MM.1S (cell line): ENCODE data around the gene ECE1.

Experiments used
- EZH2phosphoT487 ChIP-seq: fragments of 300-600 bp; sonication (generic); IDR thresholded peaks from 2 replicates; pipeline ENCODE4 v1.6.1; 2018; ENCODE audit warnings: antibody characterized with exemption, low read length
- TF ChIP-seq, protein P1 (sequence below): fragments of 300-600 bp; sonication (generic); IDR thresholded peaks from 2 replicates; pipeline ENCODE4 v1.5.1; 2016; ENCODE audit warnings: antibody characterized with exemption, low read length, mixed read lengths

- TF ChIP-seq EZH2phosphoT487: no peak
- TF ChIP-seq, protein P1, sequence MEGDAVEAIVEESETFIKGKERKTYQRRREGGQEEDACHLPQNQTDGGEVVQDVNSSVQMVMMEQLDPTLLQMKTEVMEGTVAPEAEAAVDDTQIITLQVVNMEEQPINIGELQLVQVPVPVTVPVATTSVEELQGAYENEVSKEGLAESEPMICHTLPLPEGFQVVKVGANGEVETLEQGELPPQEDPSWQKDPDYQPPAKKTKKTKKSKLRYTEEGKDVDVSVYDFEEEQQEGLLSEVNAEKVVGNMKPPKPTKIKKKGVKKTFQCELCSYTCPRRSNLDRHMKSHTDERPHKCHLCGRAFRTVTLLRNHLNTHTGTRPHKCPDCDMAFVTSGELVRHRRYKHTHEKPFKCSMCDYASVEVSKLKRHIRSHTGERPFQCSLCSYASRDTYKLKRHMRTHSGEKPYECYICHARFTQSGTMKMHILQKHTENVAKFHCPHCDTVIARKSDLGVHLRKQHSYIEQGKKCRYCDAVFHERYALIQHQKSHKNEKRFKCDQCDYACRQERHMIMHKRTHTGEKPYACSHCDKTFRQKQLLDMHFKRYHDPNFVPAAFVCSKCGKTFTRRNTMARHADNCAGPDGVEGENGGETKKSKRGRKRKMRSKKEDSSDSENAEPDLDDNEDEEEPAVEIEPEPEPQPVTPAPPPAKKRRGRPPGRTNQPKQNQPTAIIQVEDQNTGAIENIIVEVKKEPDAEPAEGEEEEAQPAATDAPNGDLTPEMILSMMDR: no peak
Measured at GRCh38 chr1:21304488-21304887, 14.2 kb upstream of the ECE1 start.
